T-cell (primary cell): ENCODE data around the gene COL8A1. TPM values are rescaled to one million over a fixed set of nuclear protein-coding genes. Genes with fewer than 3 reads are reported as not detected.

Experiments used
- ATAC-seq, 4 experiments: fragments of 200-7000 bp in 3 of 4; fragments of 150-1000 bp in 1 of 4; cut with Tn5 transposase; replicated peaks in 1 of 4; 1 replicate in 3 of 4; 2 replicates in 1 of 4; pipeline ENCODE4 v1.10.0; 2021; ENCODE audit warnings: moderate library complexity in 3 of 4, mild to moderate bottlenecking in 2 of 4, moderate number of reproducible peaks in 1 of 4
- CTCF ChIA-PET, 2 donors: fragments of 300-600 bp; sonication (Branson Sonifier 250); formaldehyde crosslinking; loops; one replicate each; lab custom pipeline; 2022; ENCODE audit warnings: antibody characterized with exemption in 2 of 2; lab: Charles Lee
- POLR2A ChIA-PET, 2 donors: fragments of 300-600 bp; sonication (Branson Sonifier 250); formaldehyde crosslinking; loops; one replicate each; lab custom pipeline; 2022; ENCODE audit warnings: antibody characterized with exemption in 2 of 2; lab: Charles Lee
- DNase-seq, 35 experiments: peaks; one replicate each; pipeline versions ENCODE4 v3.0.0 to v3.0.0-alpha.2; 2013 to 2023
- H3K27ac ChIP-seq: one replicate; pipeline ENCODE4 v1.5.1; 2013; ENCODE audit warnings: low read length
- H3K27me3 ChIP-seq, 2 experiments: replicated peaks in 1 of 2; 1 replicate in 1 of 2; 2 replicates in 1 of 2; pipeline versions ENCODE4 v1.6.1 to v1.7.0; 2013; ENCODE audit warnings: low read length in 1 of 2, mixed read lengths in 1 of 2; ENCODE audit not compliant: control insufficient read depth in 2 of 2, insufficient read depth in 2 of 2; ENCODE audit errors: extremely low read depth in 1 of 2
- H3K36me3 ChIP-seq, 2 donors: 1 replicate in 1 of 2; 2 replicates in 1 of 2; pipeline versions ENCODE4 v1.6.1 to v1.7.0; 2013; ENCODE audit warnings: low read length in 1 of 2; ENCODE audit not compliant: control insufficient read depth in 2 of 2, insufficient read depth in 1 of 2; ENCODE audit errors: extremely low read depth in 1 of 2
- H3K4me1 ChIP-seq, 2 experiments: 1 replicate in 1 of 2; 2 replicates in 1 of 2; pipeline versions ENCODE4 v1.6.1 to v1.7.0; 2013; ENCODE audit warnings: low read length in 2 of 2, mixed read lengths in 1 of 2; ENCODE audit not compliant: insufficient read depth in 2 of 2, control insufficient read depth in 1 of 2; ENCODE audit errors: extremely low read depth in 1 of 2
- H3K4me3 ChIP-seq, 2 donors: 1 replicate in 1 of 2; 2 replicates in 1 of 2; pipeline versions ENCODE4 v1.5.1 to v1.7.0; 2013; ENCODE audit warnings: mild to moderate bottlenecking in 2 of 2, low read length in 1 of 2, moderate library complexity in 1 of 2; ENCODE audit not compliant: control insufficient read depth in 1 of 2; ENCODE audit errors: extremely low read depth in 1 of 2
- H3K9me3 ChIP-seq: 2 replicates; pipeline ENCODE4 v1.7.0; 2013
- H3K27ac Mint-ChIP-seq, 2 donors: one replicate each; pipeline ENCODE4 v1.8.0; 2020 to 2021; ENCODE audit warnings: mild to moderate bottlenecking in 2 of 2, mixed read lengths in 2 of 2
- H3K27me3 Mint-ChIP-seq, 2 donors: one replicate each; pipeline ENCODE4 v1.8.0; 2021 to 2022; ENCODE audit warnings: mixed read lengths in 2 of 2
- H3K36me3 Mint-ChIP-seq: one replicate; pipeline ENCODE4 v1.8.0; 2021; ENCODE audit warnings: mixed read lengths
- H3K4me1 Mint-ChIP-seq, 3 donors: one replicate each; pipeline ENCODE4 v1.8.0; 2020 to 2022; ENCODE audit warnings: mixed read lengths in 3 of 3, mild to moderate bottlenecking in 1 of 3
- H3K4me3 Mint-ChIP-seq, 3 donors: one replicate each; pipeline ENCODE4 v1.8.0; 2020 to 2022; ENCODE audit warnings: mild to moderate bottlenecking in 3 of 3, mixed read lengths in 3 of 3, moderate library complexity in 3 of 3
- H3K9me3 Mint-ChIP-seq, 3 donors: one replicate each; pipeline ENCODE4 v1.8.0; 2020 to 2022; ENCODE audit warnings: mixed read lengths in 3 of 3
- WGBS: methylation state at CpG from one replicate; pipeline ENCODE4 v1.1.5; 2013; ENCODE audit warnings: missing lambda C conversion rate; ENCODE audit not compliant: insufficient coverage; 5-methylcytosine and 5-hydroxymethylcytosine counted together
- total RNA-seq, 35 experiments: library from RNA in 6 of 35; stranded (reverse) in 6 of 35; fragments of 120-200 nt in 1 of 35; gene quantifications; one replicate each; pipeline versions ENCODE4 v1.2.1 to v1.2.4 and lab custom pipeline; 2013 to 2026

COL8A1 gene
- total RNA-seq, 5 donors from 2014 or later (not counting 1 experiment from before 2014, with no cell fraction given): 0.12 to 0.36 (median 0.15) TPM

DNA sequence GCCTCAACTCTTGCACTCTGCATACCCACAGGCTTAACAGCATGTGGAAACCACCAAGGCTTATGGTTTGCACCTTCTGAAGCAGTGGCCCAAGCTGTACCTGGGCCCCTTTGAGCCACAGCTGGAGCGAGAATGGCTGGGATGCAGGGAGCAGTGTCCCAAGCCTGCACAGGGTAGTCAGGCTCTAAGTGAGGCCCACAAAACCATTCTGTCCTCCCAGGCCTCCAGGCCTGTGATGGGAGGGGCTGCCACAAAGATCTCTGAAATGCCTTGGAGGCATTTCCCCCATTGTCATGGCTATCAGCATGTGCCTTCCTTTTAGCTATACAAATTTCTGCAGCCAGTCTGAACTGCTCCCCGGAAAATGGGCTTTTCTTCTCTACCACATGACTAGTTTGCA lies 166.8 kb downstream of the COL8A1 start:
- Histone ChIP-seq H3K27ac (no peak overlapping the region), H3K36me3 (no peaks in the 10 kb centered on the region), H3K27me3 (peaks cover 0 to 5% of the 10 kb centered on the region in 2 experiments), H3K4me3 (no peak overlapping the region), H3K4me1 (no peaks in the 10 kb centered on the region), H3K9me3 (no peaks in the 10 kb centered on the region)
- Mint-ChIP-seq H3K36me3 (peaks cover 9% of the 10 kb centered on the region), H3K9me3 (peaks cover 7 to 13% (median 8%) of the 10 kb centered on the region in 3 donors), H3K27me3 (no peaks in the 10 kb centered on the region), H3K4me3 (no peak overlapping the region), H3K4me1 (peaks cover 2 to 4% (median 3%) of the 10 kb centered on the region in 3 donors), H3K27ac (no peak overlapping the region)
- DNase-seq: no peak
- ChIA-PET CTCF (no interaction called here), POLR2A (no interaction called here)
- 100% methylated on average over 1 of the region's 2 CpGs for WGBS
- no peak for ATAC-seq

DNA sequence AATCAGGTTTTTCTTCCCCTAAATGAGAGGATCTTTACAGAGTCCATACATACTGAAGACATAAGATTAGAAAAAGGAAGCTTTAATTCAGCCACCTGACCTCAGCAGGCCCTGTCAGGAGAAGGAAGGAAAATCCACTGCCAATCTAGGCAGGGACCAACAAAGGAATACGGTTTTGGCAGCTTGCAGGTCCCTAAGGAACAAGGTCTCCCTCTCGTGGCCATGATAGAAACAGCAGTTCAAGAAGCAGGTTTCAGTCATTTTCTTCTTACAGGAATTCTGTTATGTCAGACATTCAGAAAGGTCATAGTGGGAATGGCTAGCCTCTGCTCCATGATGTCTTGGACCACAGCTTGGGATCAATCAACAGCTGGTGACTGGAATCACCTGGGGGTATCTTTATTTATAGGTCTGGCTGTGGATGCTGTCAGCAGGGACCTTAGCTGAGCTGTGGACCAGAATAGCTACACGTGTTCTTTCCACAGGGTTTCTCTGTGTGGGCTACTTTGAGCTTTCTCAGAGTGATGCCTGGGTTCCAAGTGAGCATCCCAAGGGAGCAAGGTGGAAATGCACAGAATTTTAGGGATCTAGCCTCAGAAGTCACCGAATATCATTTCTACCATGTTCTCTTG lies 169.9 kb downstream of the COL8A1 start:
- ChIA-PET POLR2A (no interaction called here), CTCF (interaction anchor here (0.6 to 1.7 kb wide), 12 partner anchors 9 to 993 kb away, joined by 3 to 7 read pairs (median 4); partner anchors contain the start of gene CMSS1 (in 2 of the 2))
- 45% methylated on average over 2 of the region's 4 CpGs for WGBS
- DNase-seq (peak in 19 of 35 experiments; percentile 7 to 72 (median 22)), ATAC-seq (peak in 3 of 4 experiments; percentile 37 to 45 (median 44))
- H3K4me3 ChIP-seq: no peak overlapping the region
- peaks cover 2 to 4% (median 3%) of the 10 kb centered on the region in 3 donors for H3K4me1 Mint-ChIP-seq
- no peaks in the 10 kb centered on the region for H3K36me3 ChIP-seq
- H3K27me3 Mint-ChIP-seq: no peaks in the 10 kb centered on the region
- H3K27ac Mint-ChIP-seq: no peak overlapping the region
- H3K4me1 ChIP-seq: no peaks in the 10 kb centered on the region
- H3K9me3 Mint-ChIP-seq: peaks cover 6 to 8% (median 7%) of the 10 kb centered on the region in 3 donors
- no peak overlapping the region for H3K27ac ChIP-seq
- H3K4me3 Mint-ChIP-seq: no peak overlapping the region
- H3K9me3 ChIP-seq: no peaks in the 10 kb centered on the region
- H3K36me3 Mint-ChIP-seq: peaks cover 9% of the 10 kb centered on the region
- H3K27me3 ChIP-seq: peaks cover 0 to 5% of the 10 kb centered on the region in 2 experiments

GRCh38 chr3:99809565-99809964 lies 171.2 kb downstream of the COL8A1 start:
- Histone ChIP-seq H3K4me3 (no peak overlapping the region), H3K27me3 (peaks cover 0 to 5% of the 10 kb centered on the region in 2 experiments), H3K36me3 (no peaks in the 10 kb centered on the region), H3K9me3 (no peaks in the 10 kb centered on the region), H3K27ac (no peak overlapping the region), H3K4me1 (no peaks in the 10 kb centered on the region)
- no peak overlapping the region for H3K4me3 Mint-ChIP-seq
- no peak overlapping the region for H3K27ac Mint-ChIP-seq
- ChIA-PET POLR2A (no interaction called here), CTCF (interaction anchor here in 1 of 2 donors (1.1 kb wide), 1 partner anchor 22 kb away, joined by 4 read pairs; no protein-coding TSS in a partner anchor)
- H3K27me3 Mint-ChIP-seq: no peaks in the 10 kb centered on the region
- peaks cover 6 to 8% (median 7%) of the 10 kb centered on the region in 3 donors for H3K9me3 Mint-ChIP-seq
- peaks cover 5% of the 10 kb centered on the region for H3K36me3 Mint-ChIP-seq
- 55% methylated on average over 2 of the region's 2 CpGs for WGBS
- ATAC-seq (no peak), DNase-seq (no peak)
- H3K4me1 Mint-ChIP-seq: peaks cover 2 to 4% (median 3%) of the 10 kb centered on the region in 3 donors

DNA sequence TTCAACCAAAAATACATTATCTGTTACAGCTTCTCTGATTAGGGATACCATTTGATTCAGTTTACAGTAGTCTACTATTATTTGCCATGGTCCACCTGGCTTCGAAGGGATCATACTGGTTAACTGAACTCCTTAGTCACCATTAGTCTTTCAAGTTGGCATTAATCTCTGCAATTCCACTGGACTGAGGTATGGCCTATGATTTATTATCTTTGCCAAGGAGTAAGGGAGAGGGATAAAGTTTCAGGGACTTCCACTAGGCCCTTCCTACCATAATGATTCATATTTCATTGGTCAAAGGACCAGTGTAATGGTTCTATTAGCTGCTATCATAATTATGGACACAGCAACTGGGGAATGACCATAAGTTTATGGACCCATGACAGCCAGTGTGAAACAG lies 172.0 kb downstream of the COL8A1 start:
- H3K4me1 Mint-ChIP-seq: peaks cover 2 to 4% (median 3%) of the 10 kb centered on the region in 3 donors
- ATAC-seq: no peak
- no CpG with 5 or more reads among the region's 1 CpG for WGBS
- ChIA-PET POLR2A (no interaction called here), CTCF (interaction anchor here in 1 of 2 donors (1.1 kb wide), 1 partner anchor 444 kb away, joined by 3 read pairs; no protein-coding TSS in a partner anchor)
- no peak for DNase-seq
- Histone ChIP-seq H3K9me3 (no peaks in the 10 kb centered on the region), H3K27ac (no peak overlapping the region), H3K4me1 (no peaks in the 10 kb centered on the region), H3K36me3 (no peaks in the 10 kb centered on the region), H3K27me3 (no peaks in the 10 kb centered on the region), H3K4me3 (no peak overlapping the region)
- H3K9me3 Mint-ChIP-seq: peaks cover 5 to 6% (median 5%) of the 10 kb centered on the region in 3 donors
- no peak overlapping the region for H3K27ac Mint-ChIP-seq
- no peak overlapping the region for H3K4me3 Mint-ChIP-seq
- no peaks in the 10 kb centered on the region for H3K27me3 Mint-ChIP-seq
- H3K36me3 Mint-ChIP-seq: peaks cover 3% of the 10 kb centered on the region

DNA sequence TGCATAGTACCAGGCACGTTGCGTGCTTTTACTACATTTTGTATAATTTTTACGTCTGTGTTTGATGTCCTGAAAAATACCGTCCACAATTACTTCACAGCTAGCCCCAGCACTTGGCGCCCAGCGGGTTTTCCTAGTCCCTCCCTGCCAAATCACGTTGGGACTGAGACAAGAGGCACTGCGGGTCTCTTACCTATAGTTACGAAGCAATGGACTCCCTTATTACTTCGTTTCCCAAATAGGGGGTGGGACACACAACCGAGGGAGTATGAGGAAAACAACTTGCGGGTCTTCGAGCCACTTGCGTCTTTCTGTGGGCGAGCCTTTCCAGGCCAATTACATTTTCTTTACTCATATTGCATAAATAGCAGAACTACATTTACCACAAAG lies 178.6 kb downstream of the COL8A1 start:
- DNase-seq: peak in 3 of 35 experiments; percentile 1 to 43 (median 5)
- Mint-ChIP-seq H3K9me3 (no peaks in the 10 kb centered on the region), H3K27ac (peak overlapping the region; percentile 99), H3K27me3 (no peaks in the 10 kb centered on the region), H3K4me3 (peak overlapping the region; percentile 86 to 98 (median 96)), H3K36me3 (peaks cover 3% of the 10 kb centered on the region), H3K4me1 (peaks cover 41 to 48% (median 48%) of the 10 kb centered on the region in 3 donors)
- Histone ChIP-seq H3K4me1 (peaks cover 5 to 15% of the 10 kb centered on the region in 2 experiments), H3K27ac (peak overlapping the region; percentile 78), H3K27me3 (no peaks in the 10 kb centered on the region), H3K9me3 (no peaks in the 10 kb centered on the region), H3K4me3 (peak overlapping the region; percentile 69 to 88), H3K36me3 (no peaks in the 10 kb centered on the region)
- ChIA-PET POLR2A (interaction anchor here in 1 of 2 donors (0.6 to 1.0 kb wide), 2 partner anchors 916 to 1261 kb away, joined by 3 to 9 read pairs; partner anchors contain the start of gene DCBLD2), CTCF (interaction anchor here in 1 of 2 donors (1.0 to 1.5 kb wide), 3 partner anchors 9 to 441 kb away, joined by 3 to 17 read pairs (median 4); no protein-coding TSS in a partner anchor)
- no peak for ATAC-seq
- WGBS: 20% methylated on average over 8 of the region's 15 CpGs

DNA sequence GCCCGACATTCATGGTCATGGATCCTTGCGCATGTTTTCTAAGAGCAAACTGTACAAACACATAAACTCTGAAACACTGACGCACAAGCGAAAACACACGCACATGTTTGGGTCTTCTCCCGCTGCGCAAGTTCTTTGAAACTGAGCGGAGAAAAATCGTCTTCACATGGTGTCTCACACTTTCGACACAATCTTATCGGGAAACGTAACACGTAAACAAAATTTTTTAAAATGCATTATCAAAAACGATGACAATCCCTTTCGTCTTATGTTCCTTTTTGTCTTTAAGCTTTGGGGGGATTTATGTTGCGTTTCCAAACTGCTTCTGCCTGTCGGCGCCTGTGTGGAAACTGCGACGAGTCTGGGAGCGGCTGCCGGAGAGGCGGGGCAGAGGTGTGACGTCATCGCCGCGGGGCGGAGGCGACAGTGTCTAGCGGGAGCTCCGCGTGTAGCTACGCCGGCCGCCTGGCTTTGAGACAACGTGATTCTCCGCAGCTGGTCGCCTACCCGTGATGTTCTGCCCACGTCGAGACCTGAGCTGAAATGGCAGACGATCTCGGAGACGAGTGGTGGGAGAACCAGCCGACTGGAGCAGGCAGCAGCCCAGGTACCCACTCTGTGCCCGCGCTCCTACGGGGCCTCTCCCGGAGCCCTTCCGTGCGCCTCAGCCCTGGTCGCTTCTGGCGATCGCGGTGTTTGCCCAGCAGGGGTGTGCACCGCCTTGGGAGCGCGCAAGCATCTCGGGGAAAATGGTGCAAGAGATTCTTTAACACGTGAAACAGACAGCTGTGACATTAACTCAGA lies 179.2 kb downstream of the COL8A1 start, which contains the start of gene CMSS1:
CMSS1 (plus strand) TSS at position 426 of the 804 bp plus-strand sequence.
- peaks cover 3% of the 10 kb centered on the region for H3K36me3 Mint-ChIP-seq
- under 1% methylated on average over 50 of the region's 60 CpGs for WGBS

More for the DNA sequence above, 179.2 kb downstream of the COL8A1 start, which contains the start of gene CMSS1:
- Mint-ChIP-seq H3K9me3 (no peaks in the 10 kb centered on the region), H3K27me3 (no peaks in the 10 kb centered on the region), H3K27ac (peak within 1 kb of the TSS; percentile 99), H3K4me3 (peak within 1 kb of the TSS; percentile 86 to 98 (median 96)), H3K4me1 (peaks cover 41 to 50% (median 48%) of the 10 kb centered on the region in 3 donors)
- ChIA-PET POLR2A (interaction anchor here (0.6 to 1.1 kb wide), 7 partner anchors 12 to 1261 kb away, joined by 3 to 9 read pairs (median 4); partner anchors contain the start of genes DCBLD2 (in 1 of the 2) and TBC1D23 (in 1 of the 2)), CTCF (interaction anchor here (0.6 to 1.6 kb wide), 7 partner anchors 9 to 443 kb away, joined by 3 to 17 read pairs (median 4); partner anchors contain the start of gene TBC1D23 (in 1 of the 2))
- Histone ChIP-seq H3K27ac (peak within 1 kb of the TSS; percentile 78), H3K36me3 (no peaks in the 10 kb centered on the region), H3K9me3 (no peaks in the 10 kb centered on the region), H3K27me3 (no peaks in the 10 kb centered on the region), H3K4me3 (peak within 1 kb of the TSS; percentile 69 to 88), H3K4me1 (peaks cover 5 to 15% of the 10 kb centered on the region in 2 experiments)
- ATAC-seq (peak; percentile 87 to 94 (median 94)), DNase-seq (peak; percentile 85 to 99 (median 96))
